GM19023 (cell line): ENCODE measurements around the gene TP63.
"Not testable (repeated sequence)": the region's sequence is repeated elsewhere in the genome, so short reads cannot be mapped to it uniquely, and the experiment has no call there.

ENCODE experiments used
- ATAC-seq: cut with Tn5 transposase; IDR thresholded peaks from one replicate; pipeline ENCODE4 v1.9.1; 2021; ENCODE audit warnings: mild to moderate bottlenecking, moderate library complexity; ENCODE audit not compliant: unreplicated experiment

The TP63 gene

GRCh38 chr3:189720736-189721417 lies 89.7 kb downstream of the TP63 start:
- no peak for ATAC-seq

GRCh38 chr3:189721873-189722665 lies 90.9 kb downstream of the TP63 start:
- ATAC-seq, result no peak

GRCh38 chr3:189724356-189724755 lies 93.2 kb downstream of the TP63 start:
- no peak for ATAC-seq

DNA sequence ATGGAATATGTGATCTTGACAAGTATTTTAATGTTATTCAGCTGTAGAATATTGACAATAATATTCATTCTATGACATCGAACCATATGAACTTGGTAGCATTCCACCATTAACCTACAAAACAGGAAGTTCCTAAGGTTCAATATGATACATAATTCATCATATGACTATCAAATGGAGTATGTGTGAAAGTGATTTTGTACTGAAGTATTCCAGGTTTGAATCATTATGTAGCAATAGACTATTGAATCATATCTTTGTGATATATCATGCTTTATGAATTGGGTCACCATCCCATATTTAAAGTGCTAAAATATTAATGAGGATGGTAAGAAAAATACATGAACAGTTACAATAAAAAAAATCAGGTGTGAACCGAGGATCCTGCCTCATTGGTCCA lies 95.1 kb downstream of the TP63 start:
- ATAC-seq, result no peak

- no peak for ATAC-seq
These were observed 96.0 kb downstream of the TP63 start for GRCh38 chr3:189727158-189727557.

DNA sequence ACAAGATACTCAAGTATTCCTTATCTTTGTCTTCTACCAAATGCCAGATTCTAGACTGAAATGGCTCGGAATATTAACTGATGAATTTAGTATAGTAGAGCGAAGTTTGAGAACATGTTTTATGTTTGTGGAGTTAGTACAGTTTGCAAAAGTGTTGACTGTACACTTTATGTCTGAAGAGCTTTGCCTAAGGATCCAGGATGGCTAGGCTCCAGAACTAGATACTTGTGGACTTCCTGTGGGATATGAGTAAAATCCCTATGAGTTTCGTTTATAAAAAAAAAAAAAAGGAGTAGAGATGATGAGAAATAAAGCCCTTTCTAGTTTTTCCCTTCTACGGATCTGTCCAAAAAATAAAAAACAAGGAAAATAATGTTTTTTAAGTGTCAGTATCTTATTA lies 96.7 kb downstream of the TP63 start:
- ATAC-seq, result no peak

- no peak for ATAC-seq
These were observed 97.7 kb downstream of the TP63 start for GRCh38 chr3:189728915-189729314.

- ATAC-seq, result no peak
These were observed 102.9 kb downstream of the TP63 start for GRCh38 chr3:189734061-189734460.

DNA sequence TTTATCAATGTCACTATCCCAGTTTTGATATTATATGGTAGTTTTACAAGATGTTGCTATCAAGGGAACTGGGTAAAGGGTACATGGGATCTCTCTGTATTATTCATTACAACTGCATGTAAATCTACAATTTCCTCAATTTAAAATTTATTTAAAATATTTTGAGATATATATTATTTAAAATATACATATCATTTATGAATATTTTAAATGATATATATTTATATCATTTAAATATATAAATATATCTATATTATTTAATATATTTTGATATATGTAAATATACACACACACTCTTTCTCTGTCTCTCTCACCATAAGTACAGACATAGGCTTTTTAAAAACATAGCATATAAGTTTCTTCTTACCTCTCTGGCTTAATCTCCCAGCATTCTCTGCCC lies 104.7 kb downstream of the TP63 start:
- no peak for ATAC-seq

GRCh38 chr3:189737071-189737470 lies 105.9 kb downstream of the TP63 start:
- no peak for ATAC-seq

DNA sequence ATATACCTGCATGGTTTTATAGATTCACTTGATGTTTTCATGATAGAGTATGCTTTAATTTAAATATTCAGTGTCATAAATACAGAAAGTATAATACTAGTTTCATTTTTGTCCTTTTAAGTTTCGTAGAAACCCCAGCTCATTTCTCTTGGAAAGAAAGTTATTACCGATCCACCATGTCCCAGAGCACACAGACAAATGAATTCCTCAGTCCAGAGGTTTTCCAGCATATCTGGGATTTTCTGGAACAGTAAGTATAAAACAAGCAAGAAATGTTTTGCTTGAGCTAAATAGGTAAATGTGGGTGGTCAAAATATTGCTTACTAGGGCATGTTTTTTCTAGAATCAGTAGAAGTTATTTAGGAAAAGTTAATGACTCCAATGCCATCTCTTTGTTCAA lies 106.4 kb downstream of the TP63 start:
- no peak for ATAC-seq

GRCh38 chr3:189739378-189739777 lies 108.2 kb downstream of the TP63 start:
- no peak for ATAC-seq

- ATAC-seq, result no peak
These were observed 109.0 kb downstream of the TP63 start for GRCh38 chr3:189740156-189740555.

- no peak for ATAC-seq
These were observed 113.0 kb downstream of the TP63 start for GRCh38 chr3:189744235-189744634.

- no peak for ATAC-seq
These were observed 114.4 kb downstream of the TP63 start for GRCh38 chr3:189745622-189746021.

DNA sequence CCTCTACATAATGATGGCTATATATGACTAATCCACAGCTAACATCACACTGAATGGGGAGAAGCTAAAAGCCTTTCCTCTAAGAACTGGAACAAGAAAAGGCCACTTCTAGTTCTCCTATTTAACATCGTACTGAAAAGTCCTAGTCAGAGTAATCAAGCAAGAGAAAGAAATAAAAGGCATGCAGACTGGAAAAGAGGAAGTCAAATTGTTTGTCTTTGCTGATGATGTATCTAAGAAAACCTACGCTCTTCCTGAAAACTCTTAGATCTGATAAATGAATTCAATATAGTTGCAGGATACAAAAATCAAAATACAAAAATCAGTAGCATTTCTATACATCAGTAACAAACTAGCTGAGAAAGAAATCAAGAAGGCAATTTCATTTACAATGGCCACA lies 116.9 kb downstream of the TP63 start:
- ATAC-seq, result no peak

GRCh38 chr3:189750972-189751371 lies 119.8 kb downstream of the TP63 start:
- ATAC-seq, result not testable (repeated sequence)

DNA sequence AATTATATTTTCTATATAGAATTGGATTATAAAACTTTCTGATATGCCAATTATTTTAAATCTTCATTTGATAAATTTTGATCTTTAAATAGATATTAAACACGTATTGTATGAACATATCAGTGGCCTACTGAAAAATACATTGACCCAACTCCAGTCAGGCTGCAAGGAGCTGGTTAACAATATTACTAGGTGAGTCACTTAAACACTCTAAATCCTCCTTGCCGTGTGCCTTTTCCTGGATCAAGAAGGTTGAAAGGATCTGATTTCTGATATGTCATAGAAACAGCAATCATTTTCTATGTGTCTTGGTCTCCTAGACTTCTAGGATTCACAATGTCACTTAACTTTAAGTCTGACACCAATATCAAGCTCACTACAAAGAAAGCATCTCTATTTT lies 123.2 kb downstream of the TP63 start:
- no peak for ATAC-seq

- no peak for ATAC-seq
These were observed 125.4 kb downstream of the TP63 start for GRCh38 chr3:189756582-189757078.

GRCh38 chr3:189758186-189758585 lies 127.0 kb downstream of the TP63 start:
- no peak for ATAC-seq

DNA sequence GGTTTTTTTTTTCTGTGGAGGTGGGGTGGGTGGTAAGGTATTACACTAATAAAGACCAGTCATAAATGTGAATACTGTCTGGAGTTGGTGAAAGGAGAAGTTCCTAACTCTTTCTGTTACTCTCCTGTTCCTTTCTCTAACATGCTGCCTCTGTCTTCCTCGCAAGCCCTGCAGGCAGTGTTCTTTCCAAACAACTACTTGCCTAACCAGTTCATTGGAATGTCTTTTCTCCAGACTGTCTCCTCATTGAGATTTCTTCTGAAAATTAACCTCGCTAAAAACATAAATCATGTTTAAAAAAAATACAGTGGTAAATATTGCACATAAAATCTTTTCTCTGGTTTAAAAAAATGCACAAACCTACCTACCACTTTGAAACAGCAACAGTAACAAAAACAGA lies 135.2 kb downstream of the TP63 start:
- ATAC-seq, result no peak

DNA sequence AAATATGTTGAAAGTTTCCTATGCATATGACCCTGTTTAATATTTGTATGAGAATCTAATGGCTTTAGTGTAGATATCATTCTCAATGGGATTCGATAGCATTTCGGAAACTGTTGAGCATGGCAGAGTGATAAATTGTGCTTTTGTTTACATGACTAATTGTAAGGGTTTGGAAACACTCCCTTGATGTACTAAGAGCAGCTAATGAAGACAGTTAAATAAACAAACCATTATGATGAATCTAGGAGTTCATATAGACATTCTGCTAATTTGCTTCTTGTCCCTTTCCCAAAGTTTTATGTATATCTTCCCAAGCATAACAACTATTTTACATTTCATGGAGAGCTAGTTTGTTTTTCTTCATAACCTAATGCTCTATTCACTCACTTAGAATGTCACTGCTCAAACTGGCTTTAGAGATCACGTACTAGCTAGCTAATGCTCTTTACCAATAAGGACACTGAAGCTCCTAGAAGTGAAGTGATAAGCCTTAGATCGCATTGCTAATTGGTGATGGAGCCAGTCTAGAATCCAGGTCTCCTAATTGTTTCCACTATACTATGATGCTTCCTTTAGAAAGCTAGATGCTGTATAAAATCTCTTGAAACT lies 140.8 kb downstream of the TP63 start:
- ATAC-seq, result no peak
